TTC549 (cell line): ENCODE data around the gene SAA1.
"Not testable (repeated sequence)": the region's sequence is repeated elsewhere in the genome, so short reads cannot be mapped to it uniquely, and the experiment has no call there.

Source experiments
- FAIRE-seq: peaks from 2 replicates; lab custom pipeline; 2012; peaks lifted over from hg19 to GRCh38; lab: Jason Lieb, UNC

SAA1 gene

GRCh38 chr11:18259259-18259658 lies 6.8 kb upstream of the SAA1 start:
- no peak for FAIRE-seq

GRCh38 chr11:18261721-18262120 lies 4.3 kb upstream of the SAA1 start:
- FAIRE-seq, result no peak

- FAIRE-seq, result not testable (repeated sequence)
Measured at GRCh38 chr11:18262681-18263350, 3.2 kb upstream of the SAA1 start.

- FAIRE-seq, result no peak
Measured at GRCh38 chr11:18264035-18264434, 2.0 kb upstream of the SAA1 start.

DNA sequence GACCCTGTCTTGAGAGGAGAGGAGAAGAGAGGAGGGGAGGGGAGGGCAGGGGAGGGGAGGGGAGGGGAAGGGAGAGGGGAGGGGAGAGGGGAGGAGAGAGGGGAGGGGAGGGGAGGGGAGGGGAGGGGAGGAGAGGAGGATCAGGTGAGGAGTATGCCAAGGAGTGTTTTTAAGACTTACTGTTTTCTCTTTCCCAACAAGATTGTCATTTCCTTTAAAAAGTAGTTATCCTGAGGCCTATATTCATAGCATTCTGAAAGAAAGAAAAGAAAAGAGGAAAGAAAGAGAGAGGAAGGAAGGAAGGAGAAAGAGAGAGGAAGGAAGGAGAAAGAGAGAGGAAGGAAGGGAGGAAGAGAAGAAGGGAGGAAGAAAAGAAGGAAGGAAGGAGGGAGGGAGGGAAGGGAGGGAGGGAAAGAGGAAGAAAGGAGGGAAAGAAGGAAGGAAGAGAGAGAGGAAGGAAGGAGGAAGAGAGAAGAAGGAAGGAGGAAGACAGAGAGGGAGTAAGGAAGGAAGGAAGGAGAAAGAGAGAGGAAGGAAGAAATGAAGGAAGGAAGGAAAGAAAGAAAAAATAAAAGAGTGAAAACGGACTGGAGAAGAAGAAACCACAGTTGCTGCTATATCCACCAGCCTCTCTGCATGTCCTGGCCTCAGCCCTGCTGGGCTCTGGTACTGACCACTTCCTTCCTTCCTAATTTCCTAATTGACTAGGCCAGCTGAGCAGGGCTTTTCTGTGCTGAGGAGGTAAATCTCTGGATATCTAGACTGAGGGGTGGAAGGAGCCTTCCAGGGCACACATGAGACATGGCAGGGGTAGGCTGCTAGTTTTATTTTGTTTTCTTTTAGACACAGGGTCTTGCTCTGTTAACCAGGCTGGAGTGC lies 1.1 kb upstream of the SAA1 start:
- FAIRE-seq, result no peak

- not testable (repeated sequence) for FAIRE-seq
Measured at GRCh38 chr11:18267335-18268133, 1.5 kb downstream of the SAA1 start.

- FAIRE-seq, result not testable (repeated sequence)
Measured at GRCh38 chr11:18269252-18269651, 3.2 kb downstream of the SAA1 start.

DNA sequence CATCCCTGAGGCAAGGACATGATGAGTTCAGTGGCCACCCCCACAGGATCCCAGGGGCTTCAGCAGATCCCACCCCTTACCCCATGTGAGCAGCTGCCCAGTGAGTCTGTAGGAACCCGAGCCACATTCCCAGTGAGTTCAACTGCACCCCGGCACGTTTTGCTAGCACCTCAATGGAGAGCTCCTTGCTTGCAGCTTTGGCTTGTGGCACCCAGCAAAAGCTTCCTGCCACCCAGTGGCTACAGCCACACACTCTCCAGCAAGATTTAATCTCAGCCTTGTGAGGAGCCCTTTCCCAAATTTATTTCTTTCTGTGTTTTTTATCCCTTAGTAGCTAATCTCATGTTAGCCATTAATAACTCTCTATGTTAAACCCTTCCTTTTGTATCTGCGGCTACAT lies 4.0 kb downstream of the SAA1 start:
- FAIRE-seq, result no peak

- no peak for FAIRE-seq
Measured at GRCh38 chr11:18271206-18271605, 5.1 kb downstream of the SAA1 start.

- FAIRE-seq, result no peak
Measured at GRCh38 chr11:18277565-18278271, 11.7 kb downstream of the SAA1 start.

DNA sequence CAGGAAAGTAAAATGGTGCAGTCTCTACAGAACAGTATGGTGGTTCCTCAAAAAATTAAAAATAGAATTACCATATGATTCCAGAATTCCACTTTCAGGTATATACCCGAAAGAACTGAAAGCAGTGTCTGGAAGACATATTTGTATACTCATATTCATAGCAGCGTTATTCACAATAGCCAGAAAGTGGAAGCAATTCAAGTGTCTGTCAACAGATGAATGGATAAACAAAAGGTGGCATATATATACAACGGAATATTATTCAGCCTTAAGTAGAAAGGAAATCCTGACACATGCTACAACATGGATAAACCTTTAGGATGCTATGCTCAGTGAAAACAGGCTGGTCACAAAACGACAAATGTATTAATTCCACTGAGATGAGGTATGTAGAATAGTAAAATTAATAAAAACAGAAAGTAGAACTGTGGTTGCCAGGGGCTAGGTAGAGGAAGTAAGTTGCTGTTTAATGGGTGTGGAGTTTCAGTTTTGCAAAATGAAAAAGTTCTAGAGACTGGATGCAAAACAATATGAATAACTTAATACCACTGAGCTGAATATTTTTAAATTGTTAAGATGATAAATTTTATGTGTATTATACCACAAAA lies 14.5 kb downstream of the SAA1 start:
- FAIRE-seq, result no peak

DNA sequence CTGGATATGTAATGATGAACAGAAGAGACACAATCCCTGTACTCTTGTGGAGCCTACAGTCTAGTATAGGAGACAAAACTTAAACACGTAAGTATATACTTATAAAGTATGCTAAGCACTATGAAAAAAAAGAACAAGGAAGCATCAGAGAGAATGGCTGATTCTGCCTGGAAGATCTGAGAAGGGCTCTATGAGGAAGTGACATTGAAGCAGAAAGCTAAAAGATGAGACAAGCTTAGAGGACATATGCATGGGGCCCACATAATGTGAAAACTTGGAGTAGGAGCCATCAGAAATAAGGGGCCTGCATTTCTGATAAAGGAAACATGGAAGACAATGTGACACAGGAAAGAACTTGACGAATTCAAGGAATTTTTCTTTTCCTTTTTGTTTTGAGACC lies 16.6 kb downstream of the SAA1 start:
- FAIRE-seq, result no peak

DNA sequence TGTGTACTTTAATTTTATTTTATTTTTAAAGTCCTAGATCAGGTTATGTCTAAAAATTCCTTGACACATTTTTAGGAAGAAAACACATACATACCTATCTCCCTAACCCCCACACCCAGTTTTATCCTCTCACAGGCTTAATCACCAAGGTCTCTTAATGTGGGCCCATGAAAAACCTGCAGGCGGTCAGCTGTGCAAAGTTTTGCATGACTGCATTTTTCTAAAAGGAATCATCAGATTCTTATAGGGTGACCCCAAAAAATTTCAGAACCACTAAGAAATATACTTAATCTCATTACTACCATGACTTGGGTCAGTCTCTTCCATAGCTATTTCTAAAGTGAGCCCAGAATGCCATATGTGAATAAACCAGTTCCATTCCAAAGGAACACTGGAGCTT lies 19.8 kb downstream of the SAA1 start:
- no peak for FAIRE-seq

GRCh38 chr11:18288911-18289310 lies 22.8 kb downstream of the SAA1 start:
- FAIRE-seq, result no peak

DNA sequence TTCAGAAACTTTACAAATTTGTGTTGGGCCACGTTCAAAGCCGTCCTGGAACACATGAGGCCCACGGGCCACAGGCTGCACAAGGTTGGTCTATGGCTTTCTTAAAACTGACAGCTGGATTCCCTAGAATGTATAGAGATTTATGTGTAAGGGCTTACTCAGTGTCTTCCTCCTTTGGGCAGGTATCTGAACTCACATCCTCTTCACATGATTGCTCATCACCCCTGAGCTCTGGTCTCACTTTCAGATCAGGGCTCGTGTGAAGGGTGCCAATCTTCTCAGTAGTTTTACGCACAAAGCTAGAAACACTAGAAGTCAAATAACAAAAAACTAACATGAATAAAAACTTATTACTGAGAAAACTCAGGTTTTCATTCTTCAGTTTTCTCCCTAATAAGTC lies 28.8 kb downstream of the SAA1 start:
- no peak for FAIRE-seq

DNA sequence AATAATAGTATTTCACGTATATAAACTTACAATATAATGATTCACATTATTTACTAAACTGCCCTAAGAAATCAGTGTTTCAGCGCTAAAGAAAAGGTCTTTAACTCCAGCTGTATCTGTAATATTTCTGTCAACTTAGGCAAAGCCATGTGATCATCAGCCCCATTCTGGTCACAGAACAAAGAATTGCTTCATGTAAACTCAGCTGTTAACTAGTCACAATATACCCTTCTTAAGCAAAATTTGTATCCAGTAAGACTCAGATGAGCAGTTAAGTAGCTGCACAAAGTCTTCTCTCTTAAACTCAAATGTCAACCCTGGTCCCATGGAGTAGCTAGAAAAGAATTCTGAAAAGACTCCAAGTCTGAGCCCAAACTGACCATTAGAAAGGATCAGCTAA lies 29.3 kb downstream of the SAA1 start:
- FAIRE-seq, result no peak

DNA sequence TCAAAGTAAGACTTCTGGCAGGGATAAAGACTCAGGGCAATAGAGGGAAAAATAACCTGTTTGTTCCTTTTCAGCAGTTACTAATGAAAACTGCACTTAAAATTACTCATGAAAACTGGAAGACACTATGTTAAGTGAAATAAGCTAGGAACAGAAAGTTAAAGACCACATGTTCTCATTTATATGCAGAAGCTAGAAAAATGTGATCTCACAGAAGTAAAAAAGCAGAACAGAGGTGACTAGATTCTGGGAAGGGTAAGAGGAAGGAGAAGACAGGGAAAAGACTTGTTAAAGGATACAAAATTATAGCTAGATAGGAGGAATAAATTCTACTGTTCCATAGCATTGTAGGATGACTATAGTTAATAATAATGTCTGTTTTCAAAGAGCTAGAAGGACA lies 33.7 kb downstream of the SAA1 start:
- FAIRE-seq, result no peak

- no peak for FAIRE-seq
Measured at GRCh38 chr11:18304745-18305144, 38.7 kb downstream of the SAA1 start.

- FAIRE-seq, result no peak
Measured at GRCh38 chr11:18307461-18308139, 41.5 kb downstream of the SAA1 start.

DNA sequence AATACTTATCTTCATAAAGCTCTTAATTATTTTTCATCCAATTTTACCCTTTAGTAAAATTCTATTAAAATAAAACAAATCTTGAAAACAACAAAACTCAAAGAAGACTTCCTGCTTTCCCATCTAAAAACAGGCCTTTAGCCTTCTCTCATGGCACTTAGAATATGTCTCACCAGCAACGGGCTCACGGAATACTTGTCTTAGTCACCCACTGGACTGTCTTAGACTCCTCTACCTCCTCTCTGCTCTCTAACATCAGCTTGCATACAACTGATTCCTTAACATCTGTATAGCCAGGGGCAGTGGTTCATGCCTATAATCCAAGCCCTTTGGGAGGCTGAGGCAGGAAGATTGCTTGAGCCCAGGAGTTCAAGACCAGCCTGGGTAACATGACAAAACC lies 42.2 kb downstream of the SAA1 start:
- no peak for FAIRE-seq

DNA sequence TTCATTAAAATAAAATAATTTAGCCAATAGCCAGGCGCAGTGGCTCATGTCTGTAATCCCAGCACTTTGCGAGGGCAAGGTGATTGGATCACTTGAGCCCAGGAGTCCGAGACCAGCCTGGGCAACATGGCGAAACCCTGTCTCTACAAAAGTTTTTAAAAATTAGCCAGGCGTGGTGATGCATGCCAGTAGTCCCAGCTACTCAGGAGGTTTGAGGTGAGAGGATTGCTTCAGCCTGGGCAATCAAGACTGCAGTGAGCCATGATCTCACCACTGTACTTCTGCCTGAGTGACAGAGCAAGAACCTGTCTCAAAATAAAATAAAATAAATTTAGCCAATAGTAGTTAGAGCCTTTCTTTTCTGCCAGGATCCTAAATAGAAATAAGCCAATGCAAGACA lies 43.6 kb downstream of the SAA1 start:
- no peak for FAIRE-seq
